Aorta (tissue), 5 donors: ENCODE data around the gene TAF3. TPM values are rescaled to one million over a fixed set of nuclear protein-coding genes. Genes with fewer than 3 reads are reported as not detected.

Experiments
- ATAC-seq: fragments of 200-7000 bp; cut with Tn5 transposase; one replicate; pipeline ENCODE4 v1.9.1; 2022; ENCODE audit warnings: moderate library complexity; ENCODE audit not compliant: low FRiP score
- DNase-seq, 2 donors: peaks; one replicate each; pipeline ENCODE4 v3.0.0-alpha.2; 2020
- H3K27ac ChIP-seq, 2 donors: one replicate each; pipeline ENCODE4 v1.5.1; 2013; ENCODE audit warnings: low read length in 2 of 2, mild to moderate bottlenecking in 2 of 2, moderate library complexity in 2 of 2, control low read depth in 1 of 2, inconsistent platforms in 1 of 2, low read depth in 1 of 2
- H3K27me3 ChIP-seq, 2 donors: one replicate each; pipeline ENCODE4 v1.6.1; 2013; ENCODE audit warnings: control low read depth in 1 of 2, low read length in 1 of 2, mild to moderate bottlenecking in 1 of 2, moderate library complexity in 1 of 2; ENCODE audit not compliant: insufficient read depth in 2 of 2, control insufficient read depth in 1 of 2
- H3K36me3 ChIP-seq, 2 donors: one replicate each; pipeline ENCODE4 v1.6.1; 2013; ENCODE audit warnings: control low read depth in 1 of 2, low read length in 1 of 2, mild to moderate bottlenecking in 1 of 2; ENCODE audit not compliant: insufficient read depth in 2 of 2, control insufficient read depth in 1 of 2
- H3K4me1 ChIP-seq, 2 donors: one replicate each; pipeline ENCODE4 v1.6.1; 2013; ENCODE audit warnings: low read length in 2 of 2, control low read depth in 1 of 2, mild to moderate bottlenecking in 1 of 2, moderate library complexity in 1 of 2; ENCODE audit not compliant: insufficient read depth in 2 of 2, control insufficient read depth in 1 of 2
- H3K4me3 ChIP-seq, 2 donors: one replicate each; pipeline ENCODE4 v1.5.1; 2013; ENCODE audit warnings: low read length in 2 of 2, control low read depth in 1 of 2, mild to moderate bottlenecking in 1 of 2
- H3K9me3 ChIP-seq: one replicate; pipeline ENCODE4 v1.6.1; 2013; ENCODE audit warnings: mild to moderate bottlenecking, low read length; ENCODE audit not compliant: control insufficient read depth
- WGBS, 2 donors: extraction: QIAGEN DNeasy Blood & Tissue Kit; methylation state at CpG; one replicate each; pipeline ENCODE4 v1.1.7; 2013; 5-methylcytosine and 5-hydroxymethylcytosine counted together
- intact Hi-C, 2 donors: fragments of 100-400 bp; cut with DNase I; formaldehyde crosslinking; loops; one replicate each; pipeline versions ENCODE4 v1.14.2 to v1.15.0; 2022
- polyA plus RNA-seq, 2 donors: library from polyadenylated mRNA; stranded (reverse); fragments of 200-250 nt; gene quantifications; one replicate each; pipeline ENCODE4 v1.2.3, GENCODE V29; 2013
- total RNA-seq, 2 donors: library from RNA; stranded (reverse); fragmentation: NEBNext Ultra II Directional; extraction: Animal tissue kit (Norgen Biotek cat#: 25700); gene quantifications; one replicate each; pipeline ENCODE4 v1.2.1, GENCODE V29; 2021
- donor health status: healthy with polysubstance abuse.
- donor health status: Bipolar disorder and iron deficiency.
- donor health status: DM: no; HTN: no; CAD: no.
- donor health status: DM: no; HTN: no; CAD: no.
- donor health status: DM: yes; HTN: yes; CAD: no.

Gene TAF3
- total and polyA plus RNA-seq, 4 donors = 3.4 to 11.4 (median 8.6) TPM

- no peaks in the 10 kb centered on the region for H3K9me3 ChIP-seq
- intact Hi-C loops = no loop called here
- no peaks in the 10 kb centered on the region for H3K27me3 ChIP-seq
Measured at GRCh38 chr10:8058274-8059111, 240.2 kb downstream of the TAF3 start.

GRCh38 chr10:8059191-8059936 lies 241.1 kb downstream of the TAF3 start:
- no peak for ATAC-seq
- H3K27ac ChIP-seq = no peak overlapping the region
- DNase-seq = no peak
- H3K4me3 ChIP-seq = no peak overlapping the region
- no peaks in the 10 kb centered on the region for H3K9me3 ChIP-seq
- intact Hi-C loops = no loop called here
- no peaks in the 10 kb centered on the region for H3K27me3 ChIP-seq
- H3K36me3 ChIP-seq = no peaks in the 10 kb centered on the region
- 76 to 84% methylated on average over 16 of the region's 16 CpGs for WGBS, 2 donors
- no peaks in the 10 kb centered on the region for H3K4me1 ChIP-seq

More at GRCh38 chr10:8058274-8059111, 240.2 kb downstream of the TAF3 start:
- Histone ChIP-seq H3K4me1 (no peaks in the 10 kb centered on the region), H3K4me3 (no peak overlapping the region), H3K27ac (no peak overlapping the region), H3K36me3 (no peaks in the 10 kb centered on the region)
- DNase-seq (no peak), ATAC-seq (no peak)
- 68 to 83% methylated on average over 40 to 45 of the region's 45 CpGs for WGBS, 2 donors

DNA sequence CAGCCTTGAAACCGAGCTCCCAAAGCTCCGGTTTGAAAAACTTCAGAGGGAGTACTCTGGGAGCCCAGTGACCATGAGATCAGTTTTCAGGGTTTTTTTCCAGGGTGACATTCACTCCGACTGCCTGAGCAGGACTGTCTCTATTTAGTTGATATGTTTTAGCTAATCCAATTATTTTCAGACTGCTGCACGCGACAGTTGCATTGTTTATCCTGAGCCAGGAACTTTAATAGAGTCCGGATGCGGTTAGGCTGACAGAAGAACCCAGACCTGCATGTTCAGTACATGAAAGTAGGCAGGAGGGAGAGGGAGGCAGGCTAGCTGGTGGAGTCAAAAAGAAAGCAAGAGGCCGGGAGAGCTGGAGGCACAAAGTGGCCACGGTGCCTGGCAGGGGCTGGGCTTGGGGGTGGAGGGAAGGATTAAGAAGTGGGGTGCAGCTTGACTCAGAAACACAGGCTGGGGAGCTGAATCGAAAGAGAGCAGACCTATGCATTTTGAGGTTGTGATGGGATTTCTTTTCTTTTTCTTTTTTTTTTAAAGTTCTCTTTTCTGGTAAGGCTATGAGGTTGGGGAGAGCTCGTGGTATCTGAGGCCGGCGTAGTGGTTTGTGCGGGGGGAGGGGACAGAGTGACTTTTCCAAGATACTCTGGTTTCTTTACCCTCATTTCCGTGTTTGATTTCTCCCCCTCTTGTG lies 241.9 kb downstream of the TAF3 start:
- H3K27me3 ChIP-seq = no peaks in the 10 kb centered on the region
- no peaks in the 10 kb centered on the region for H3K4me1 ChIP-seq
- intact Hi-C loops = no loop called here
- H3K4me3 ChIP-seq = no peak overlapping the region
- H3K36me3 ChIP-seq = no peaks in the 10 kb centered on the region
- no peaks in the 10 kb centered on the region for H3K9me3 ChIP-seq
- DNase-seq (no peak), ATAC-seq (no peak)
- H3K27ac ChIP-seq = no peak overlapping the region
- WGBS, 2 donors = 53 to 57% methylated on average over 15 of the region's 15 CpGs

DNA sequence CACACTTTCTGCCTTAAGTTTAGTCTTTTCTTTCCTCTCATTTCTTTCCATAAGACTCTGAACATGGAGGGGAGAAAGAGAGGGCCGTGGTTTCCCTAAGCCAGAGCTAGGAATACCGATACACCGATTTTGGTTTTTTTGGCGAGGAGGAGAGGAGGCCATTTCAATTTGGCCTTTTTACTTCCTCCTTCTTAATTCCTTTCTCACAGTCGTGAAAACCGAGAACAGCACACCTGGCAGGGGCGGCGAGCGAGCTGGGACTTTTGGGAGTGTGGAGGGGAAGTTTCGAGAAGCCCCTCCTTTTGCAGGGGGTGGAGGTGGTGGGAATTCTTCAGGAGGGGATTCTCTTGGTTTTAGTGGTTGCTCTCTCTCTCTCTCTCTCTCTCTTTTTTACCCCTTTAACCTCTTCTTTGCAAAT lies 242.4 kb downstream of the TAF3 start:
- no peaks in the 10 kb centered on the region for H3K4me1 ChIP-seq
- H3K9me3 ChIP-seq = no peaks in the 10 kb centered on the region
- H3K27ac ChIP-seq = no peak overlapping the region
- intact Hi-C loops = no loop called here
- H3K27me3 ChIP-seq = no peaks in the 10 kb centered on the region
- H3K4me3 ChIP-seq = no peak overlapping the region
- H3K36me3 ChIP-seq = no peaks in the 10 kb centered on the region
- no peak for ATAC-seq
- 74 to 76% methylated on average over 10 of the region's 10 CpGs for WGBS, 2 donors
- DNase-seq = no peak

DNA sequence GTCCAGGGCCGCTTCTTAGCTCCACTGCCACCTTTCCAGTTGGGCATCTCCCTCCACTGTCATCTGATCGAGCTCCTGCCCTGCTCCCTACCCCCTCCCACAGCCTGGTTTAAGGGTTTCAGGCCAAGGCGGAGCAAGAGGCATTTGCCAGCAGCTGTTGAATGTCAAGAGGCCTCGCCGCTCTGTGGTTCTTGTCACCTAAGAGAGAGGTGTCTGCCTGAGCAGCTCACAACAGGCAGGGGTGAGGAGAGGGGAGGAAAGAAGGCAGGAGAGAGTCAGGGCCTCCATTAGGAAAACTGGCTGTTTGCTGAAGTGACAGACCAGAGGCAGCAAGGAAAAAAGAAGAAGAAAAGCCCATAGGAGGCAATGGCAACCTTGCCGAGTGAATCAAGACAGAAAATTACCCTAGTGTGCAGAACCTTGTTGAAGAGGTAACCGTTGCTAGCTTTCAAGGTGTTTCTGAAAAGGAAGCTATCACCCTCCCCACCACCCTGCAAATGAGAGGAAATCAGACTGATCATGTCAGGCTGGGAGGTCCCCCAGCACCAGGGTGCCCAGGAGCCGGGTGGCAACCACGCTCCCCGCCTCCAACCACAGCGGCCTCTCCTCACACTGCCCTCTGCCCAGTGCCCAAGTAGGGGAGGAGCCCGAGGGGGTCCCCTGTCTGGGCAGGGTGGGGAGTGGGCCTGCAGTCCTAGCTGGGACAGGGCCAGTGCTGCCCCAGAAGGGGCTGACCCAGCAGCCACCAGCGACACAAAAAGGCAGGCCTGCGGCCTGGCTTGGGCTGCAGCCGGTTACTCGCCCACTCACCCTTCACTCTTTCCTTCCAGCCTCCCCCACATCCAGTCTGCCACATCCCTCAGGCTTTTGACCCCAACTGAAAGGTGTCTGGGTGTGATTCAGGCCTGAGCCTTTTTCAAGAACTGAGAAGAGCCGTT lies 243.2 kb downstream of the TAF3 start:
- Histone ChIP-seq H3K4me1 (no peaks in the 10 kb centered on the region), H3K9me3 (no peaks in the 10 kb centered on the region), H3K4me3 (no peak overlapping the region), H3K27me3 (no peaks in the 10 kb centered on the region), H3K27ac (no peak overlapping the region), H3K36me3 (no peaks in the 10 kb centered on the region)
- ATAC-seq (no peak), DNase-seq (no peak)
- 88 to 93% methylated on average over 16 to 17 of the region's 17 CpGs for WGBS, 2 donors
- intact Hi-C loops = no loop called here

DNA sequence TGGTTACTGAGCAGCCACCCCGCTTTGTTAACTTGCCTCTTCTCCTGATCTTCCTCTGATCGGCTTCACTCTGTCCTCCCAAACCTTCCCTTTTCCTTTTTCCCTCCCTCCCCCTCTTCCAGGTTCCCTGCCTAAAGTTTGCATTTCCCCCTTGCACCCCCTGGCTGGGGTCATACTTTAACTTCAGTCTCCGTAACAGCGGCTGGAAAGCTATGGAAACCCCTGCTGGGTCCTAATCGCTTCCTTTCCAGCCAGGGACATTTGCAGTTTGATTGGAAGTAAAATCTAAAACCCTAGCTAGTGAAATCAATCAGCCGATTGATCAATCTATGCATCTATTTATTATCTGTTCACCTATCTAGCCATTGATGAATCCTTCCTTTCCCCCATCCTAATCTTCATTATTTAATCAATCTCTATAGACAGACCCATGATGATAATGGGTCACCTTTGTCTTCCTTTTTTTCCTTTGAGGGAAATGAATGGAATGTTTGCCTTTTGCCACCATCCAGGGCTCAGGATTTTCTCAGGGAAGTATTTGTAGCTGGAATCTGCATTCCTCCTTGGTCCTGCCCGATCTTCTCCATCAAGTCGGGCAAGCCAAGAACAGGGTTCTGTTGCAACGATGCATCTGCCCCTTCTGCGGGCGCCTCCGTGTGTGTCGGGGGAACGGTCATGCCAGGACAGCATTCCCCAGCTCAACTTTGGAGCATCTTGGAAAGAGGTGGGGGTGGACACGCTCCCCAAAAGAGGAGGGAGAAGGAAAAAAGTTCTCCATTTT lies 245.0 kb downstream of the TAF3 start:
- intact Hi-C loops = no loop called here
- no peak for DNase-seq
- Histone ChIP-seq H3K27me3 (no peaks in the 10 kb centered on the region), H3K4me1 (no peaks in the 10 kb centered on the region), H3K36me3 (no peaks in the 10 kb centered on the region), H3K9me3 (no peaks in the 10 kb centered on the region), H3K4me3 (no peak overlapping the region), H3K27ac (no peak overlapping the region)
- 58 to 65% methylated on average over 15 of the region's 15 CpGs for WGBS, 2 donors
- no peak for ATAC-seq

- no peak overlapping the region for H3K4me3 ChIP-seq
- no peaks in the 10 kb centered on the region for H3K9me3 ChIP-seq
- DNase-seq (no peak), ATAC-seq (no peak)
- H3K27ac ChIP-seq = no peak overlapping the region
- WGBS, 2 donors = 50 to 66% methylated on average over 13 of the region's 13 CpGs
- intact Hi-C loops = no loop called here
- no peaks in the 10 kb centered on the region for H3K4me1 ChIP-seq
- no peaks in the 10 kb centered on the region for H3K27me3 ChIP-seq
- H3K36me3 ChIP-seq = no peaks in the 10 kb centered on the region
Measured at GRCh38 chr10:8063935-8064334, 245.6 kb downstream of the TAF3 start.
